DOHH2 (cell line): ENCODE data around the gene CUZD1.

ENCODE experiments used
- H3F3A ChIP-seq: fragments of 200-600 bp; sonication (generic), shearing (Covaris generic); 2 replicates; pipeline ENCODE4 v1.6.0; 2016; ENCODE audit warnings: antibody characterized with exemption, mild to moderate bottlenecking; ENCODE audit not compliant: control insufficient read depth, insufficient read depth
- H3K27ac ChIP-seq: fragments of 200-600 bp; sonication (generic); 2 replicates; pipeline ENCODE4 v1.5.1; 2014; ENCODE audit warnings: low read depth, mild to moderate bottlenecking, low read length, moderate library complexity
- H3K27me3 ChIP-seq: fragments of 200-600 bp; sonication (generic); 2 replicates; pipeline ENCODE4 v1.6.1; 2014; ENCODE audit warnings: mild to moderate bottlenecking, low read length, mixed read lengths; ENCODE audit not compliant: control insufficient read depth
- H3K36me3 ChIP-seq: fragments of 200-600 bp; sonication (generic); 2 replicates; pipeline ENCODE4 v1.6.1; 2014; ENCODE audit warnings: mild to moderate bottlenecking, low read length, moderate library complexity, mixed read lengths; ENCODE audit not compliant: control insufficient read depth
- H3K4me1 ChIP-seq: fragments of 200-600 bp; sonication (generic); 2 replicates; pipeline ENCODE4 v1.6.1; 2014; ENCODE audit warnings: mild to moderate bottlenecking, low read length, mixed read lengths; ENCODE audit not compliant: control insufficient read depth
- H3K4me2 ChIP-seq: fragments of 200-600 bp; sonication (generic); 2 replicates; pipeline ENCODE4 v1.6.0; 2014; ENCODE audit warnings: mild to moderate bottlenecking, low read length, moderate library complexity
- H3K4me3 ChIP-seq: fragments of 200-600 bp; sonication (generic); 2 replicates; pipeline ENCODE4 v1.5.1; 2014; ENCODE audit warnings: mild to moderate bottlenecking, low read length, mixed read lengths
- H3K79me2 ChIP-seq: fragments of 200-600 bp; sonication (generic); 2 replicates; pipeline ENCODE4 v1.6.1; 2014; ENCODE audit warnings: mild to moderate bottlenecking, low read length, mixed read lengths; ENCODE audit not compliant: control insufficient read depth
- H3K9me2 ChIP-seq: fragments of 200-600 bp; sonication (generic); replicated peaks from 2 replicates; pipeline ENCODE4 v1.6.1; 2014; ENCODE audit warnings: mild to moderate bottlenecking, low read length, mixed read lengths; ENCODE audit not compliant: control insufficient read depth
- H3K9me3 ChIP-seq: fragments of 200-600 bp; sonication (generic); 2 replicates; pipeline ENCODE4 v1.6.1; 2014; ENCODE audit warnings: antibody characterized with exemption, low read length, mixed read lengths; ENCODE audit not compliant: control insufficient read depth, insufficient read depth
- H4K20me1 ChIP-seq: fragments of 200-600 bp; sonication (generic); 2 replicates; pipeline ENCODE4 v1.6.0; 2014; ENCODE audit warnings: low read depth, mild to moderate bottlenecking, antibody characterized with exemption, low read length, moderate library complexity; ENCODE audit not compliant: control insufficient read depth, insufficient read depth
- EZH2phosphoT487 ChIP-seq: fragments of 200-600 bp; sonication (generic); IDR thresholded peaks from 2 replicates; pipeline ENCODE4 v1.6.1; 2017; ENCODE audit warnings: borderline replicate concordance, mild to moderate bottlenecking, antibody characterized with exemption, low read length, moderate library complexity, mixed read lengths
- TF ChIP-seq, protein P1 (sequence below): fragments of 200-600 bp; sonication (generic); IDR thresholded peaks from one replicate; pipeline ENCODE4 v1.5.1; 2014; ENCODE audit warnings: antibody characterized with exemption, mild to moderate bottlenecking, low read depth, low read length; ENCODE audit not compliant: poor library complexity, severe bottlenecking

The CUZD1 gene

DNA sequence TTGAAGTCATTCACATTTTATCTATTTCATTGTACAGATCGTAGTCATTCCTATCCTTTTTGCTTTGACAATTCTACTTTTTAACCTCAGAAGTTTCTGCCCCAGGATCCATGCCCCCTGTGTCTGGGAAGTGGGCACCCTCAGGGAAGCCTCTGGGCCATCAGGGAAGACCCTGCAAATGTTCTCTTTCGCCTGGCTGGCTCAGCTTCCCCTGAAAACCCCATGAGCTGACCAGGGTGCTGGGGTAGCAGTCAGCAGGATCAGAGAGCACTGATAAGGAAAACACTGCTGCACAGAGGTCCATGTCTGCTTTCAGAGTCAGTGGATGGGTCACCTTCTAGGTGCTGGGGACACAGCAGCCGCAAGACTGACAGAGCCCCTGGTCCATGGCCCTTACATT is 23.8 kb downstream of the CUZD1 start:
- no peak overlapping the region for H3K4me2 ChIP-seq
- no peaks in the 10 kb centered on the region for H3K79me2 ChIP-seq
- peaks cover 4% of the 10 kb centered on the region for H3K27me3 ChIP-seq
- H3K4me3 ChIP-seq: no peak overlapping the region
- no peaks in the 10 kb centered on the region for H3K36me3 ChIP-seq
- no peaks in the 10 kb centered on the region for H3F3A ChIP-seq
- TF ChIP-seq, protein P1, sequence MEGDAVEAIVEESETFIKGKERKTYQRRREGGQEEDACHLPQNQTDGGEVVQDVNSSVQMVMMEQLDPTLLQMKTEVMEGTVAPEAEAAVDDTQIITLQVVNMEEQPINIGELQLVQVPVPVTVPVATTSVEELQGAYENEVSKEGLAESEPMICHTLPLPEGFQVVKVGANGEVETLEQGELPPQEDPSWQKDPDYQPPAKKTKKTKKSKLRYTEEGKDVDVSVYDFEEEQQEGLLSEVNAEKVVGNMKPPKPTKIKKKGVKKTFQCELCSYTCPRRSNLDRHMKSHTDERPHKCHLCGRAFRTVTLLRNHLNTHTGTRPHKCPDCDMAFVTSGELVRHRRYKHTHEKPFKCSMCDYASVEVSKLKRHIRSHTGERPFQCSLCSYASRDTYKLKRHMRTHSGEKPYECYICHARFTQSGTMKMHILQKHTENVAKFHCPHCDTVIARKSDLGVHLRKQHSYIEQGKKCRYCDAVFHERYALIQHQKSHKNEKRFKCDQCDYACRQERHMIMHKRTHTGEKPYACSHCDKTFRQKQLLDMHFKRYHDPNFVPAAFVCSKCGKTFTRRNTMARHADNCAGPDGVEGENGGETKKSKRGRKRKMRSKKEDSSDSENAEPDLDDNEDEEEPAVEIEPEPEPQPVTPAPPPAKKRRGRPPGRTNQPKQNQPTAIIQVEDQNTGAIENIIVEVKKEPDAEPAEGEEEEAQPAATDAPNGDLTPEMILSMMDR: no peak
- TF ChIP-seq EZH2phosphoT487: no peak
- H3K9me3 ChIP-seq: no peaks in the 10 kb centered on the region
- no peaks in the 10 kb centered on the region for H4K20me1 ChIP-seq
- no peaks in the 10 kb centered on the region for H3K4me1 ChIP-seq
- H3K27ac ChIP-seq: no peak overlapping the region
- H3K9me2 ChIP-seq: no peaks in the 10 kb centered on the region

DNA sequence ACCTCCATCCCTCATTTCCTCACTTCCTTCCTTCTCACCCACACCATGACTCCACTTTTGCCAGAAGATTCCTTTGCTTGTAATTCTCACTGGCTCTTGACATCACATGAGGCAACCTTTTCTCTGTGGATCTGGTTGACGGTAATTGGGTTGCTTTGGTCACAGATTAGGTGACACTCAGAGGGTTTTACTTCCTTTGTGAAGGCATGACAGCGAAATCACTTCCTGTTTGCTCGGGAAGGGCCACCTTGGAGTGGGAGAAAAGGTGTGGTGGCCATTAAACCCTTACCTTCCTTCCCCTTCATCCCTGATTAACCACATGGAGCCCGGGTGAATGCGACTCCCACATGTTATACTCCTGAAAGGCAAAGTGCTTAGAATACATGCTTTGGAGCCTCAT is 30.2 kb downstream of the CUZD1 start:
- 0 out of 2 replicates have a peak, but pooled peaks cover 5% of the 10 kb centered on the region for H3K4me1 ChIP-seq
- H3K36me3 ChIP-seq: no peaks in the 10 kb centered on the region
- peaks cover 2% of the 10 kb centered on the region; the same call in 1 of the 2 replicates for H3K27me3 ChIP-seq
- H3F3A ChIP-seq: no peaks in the 10 kb centered on the region
- H3K79me2 ChIP-seq: no peaks in the 10 kb centered on the region
- H3K9me2 ChIP-seq: no peaks in the 10 kb centered on the region
- H3K27ac ChIP-seq: no peak overlapping the region
- no peaks in the 10 kb centered on the region for H4K20me1 ChIP-seq
- no peak overlapping the region for H3K4me3 ChIP-seq
- H3K4me2 ChIP-seq: no peak overlapping the region
- no peaks in the 10 kb centered on the region for H3K9me3 ChIP-seq
- TF ChIP-seq, protein P1: no peak
- TF ChIP-seq EZH2phosphoT487: no peak

DNA sequence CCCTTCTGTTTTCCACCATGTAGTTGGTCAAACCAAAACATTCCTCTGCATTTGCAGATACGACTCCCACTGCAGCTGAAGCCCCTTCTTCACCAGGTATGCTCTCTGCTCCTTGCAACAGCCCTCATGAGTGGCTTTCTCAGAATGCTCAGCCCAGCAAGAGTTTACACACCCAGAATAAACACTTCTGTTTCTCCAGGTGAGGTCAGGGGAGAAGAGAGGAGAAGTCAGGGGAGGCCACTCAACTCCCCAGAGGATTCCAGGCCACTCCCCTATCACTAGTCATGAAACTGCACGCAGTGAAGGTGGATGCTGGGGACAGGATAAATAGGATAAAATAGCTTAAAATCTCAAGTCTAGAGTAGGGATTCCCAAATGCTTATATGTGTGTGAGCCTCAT is 31.2 kb downstream of the CUZD1 start:
- Histone ChIP-seq H3K4me3 (no peak overlapping the region), H4K20me1 (no peaks in the 10 kb centered on the region), H3K79me2 (no peaks in the 10 kb centered on the region), H3K36me3 (no peaks in the 10 kb centered on the region), H3K9me2 (no peaks in the 10 kb centered on the region), H3K4me1 (0 out of 2 replicates have a peak, but pooled peaks cover 5% of the 10 kb centered on the region), H3K4me2 (no peak overlapping the region), H3K9me3 (no peaks in the 10 kb centered on the region), H3K27ac (no peak overlapping the region), H3F3A (no peaks in the 10 kb centered on the region), H3K27me3 (peaks cover 2% of the 10 kb centered on the region; the same call in 1 of the 2 replicates)
- TF ChIP-seq, protein P1: no peak
- no peak for TF ChIP-seq EZH2phosphoT487
